Measurements from ENCODE around the gene CSNK2B. TPM values are rescaled to one million over a fixed set of nuclear protein-coding genes. Genes with fewer than 3 reads are reported as not detected.

CSNK2B gene
- total and polyA plus RNA-seq, 9 of the 15 experiments (the other 6 are each of a cell fraction or from before 2014, with no cell fraction given), result 120 to 1,126 (median 529) TPM

GRCh38 chr6:31663126-31663960, 2.5 kb upstream of the CSNK2B start (continued):
- TF ChIP-seq JUND (IDR thresholded peaks at IDR 0.05; ENCODE audit: borderline replicate concordance, low read depth, low read length) (no peak), JUND (tag; IDR thresholded peaks at IDR 0.05; ENCODE audit: borderline replicate concordance, low read depth, low read length) (no peak), FOXP1 (CRISPR knock-in tag; IDR thresholded peaks at IDR 0.05) (no peak), IRF1 (CRISPR knock-in tag; IDR thresholded peaks at IDR 0.05; ENCODE audit: borderline replicate concordance) (no peak), POLR2B (IDR thresholded peaks at IDR 0.05; ENCODE audit: low read depth, partially characterized antibody) (no peak), CTCFL (IDR thresholded peaks at IDR 0.05; ENCODE audit: borderline replicate concordance, insufficient read depth, low read depth, low read length, poor library complexity, severe bottlenecking) (no peak), CAMTA2 (CRISPR knock-in tag; conservative IDR thresholded peaks at IDR 0.05) (no peak), POLR2A (conservative IDR thresholded peaks at IDR 0.05) (no peak), ZNF436 (CRISPR knock-in tag; IDR thresholded peaks at IDR 0.05) (no peak), SLC30A9 (CRISPR knock-in tag; IDR thresholded peaks at IDR 0.05) (no peak), ILF3 (IDR thresholded peaks at IDR 0.05; ENCODE audit: borderline replicate concordance) (no peak), ZNF764 (CRISPR knock-in tag; IDR thresholded peaks at IDR 0.05; ENCODE audit: low read depth) (peak; percentile 8; the same call in 1 of the 2 replicates), FOXA3 (CRISPR knock-in tag; conservative IDR thresholded peaks at IDR 0.05 in 1 of 2, IDR thresholded peaks at IDR 0.05 in 1 of 2) (no peak), DLX4 (CRISPR knock-in tag; IDR thresholded peaks at IDR 0.05) (no peak), TBP (optimal IDR thresholded peaks at IDR 0.05; ENCODE audit: low read depth, low read length) (no peak), PTTG1 (tag; IDR thresholded peaks at IDR 0.05; ENCODE audit: low read depth) (no peak), ELF4 (CRISPR knock-in tag; IDR thresholded peaks at IDR 0.05) (no peak), TAF9B (IDR thresholded peaks at IDR 0.05; ENCODE audit: partially characterized antibody) (no peak), NCOA4 (IDR thresholded peaks at IDR 0.05; ENCODE audit: partially characterized antibody) (no peak), HNRNPLL (IDR thresholded peaks at IDR 0.05; ENCODE audit: low read depth, low read length, poor library complexity, severe bottlenecking) (no peak), HINFP (tag; conservative IDR thresholded peaks at IDR 0.05; ENCODE audit: low read depth) (0 out of 2 replicates have a peak, but pooled peaks have one; percentile 31), KAT2B (IDR thresholded peaks at IDR 0.05; ENCODE audit: low read depth, low read length) (no peak), NFE2 (IDR thresholded peaks at IDR 0.05; ENCODE audit: low read depth) (no peak), ZNF165 (CRISPR knock-in tag; IDR thresholded peaks at IDR 0.05; ENCODE audit: borderline replicate concordance) (no peak)
